ENCODE measurements around the gene COL4A2.

- TF ChIP-seq POLR2A (IDR thresholded peaks at IDR 0.05) = no peak
- TF ChIP-seq CTCF (IDR thresholded peaks at IDR 0.05) = no peak
These were observed 232.8 kb downstream of the COL4A2 start for GRCh38 chr13:110539894-110540293.
